Hematopoietic multipotent progenitor cell treated with erythropoietin and hydrocortisone succinate and interleukin-3 and kit ligand, for 15 days (in vitro differentiated cells): ENCODE measurements around the gene PUSL1.

Source experiments
- DNase-seq: peaks from one replicate; pipeline ENCODE4 v3.0.0-alpha.2; 2015; ENCODE audit warnings: low spot score

Gene PUSL1

DNA sequence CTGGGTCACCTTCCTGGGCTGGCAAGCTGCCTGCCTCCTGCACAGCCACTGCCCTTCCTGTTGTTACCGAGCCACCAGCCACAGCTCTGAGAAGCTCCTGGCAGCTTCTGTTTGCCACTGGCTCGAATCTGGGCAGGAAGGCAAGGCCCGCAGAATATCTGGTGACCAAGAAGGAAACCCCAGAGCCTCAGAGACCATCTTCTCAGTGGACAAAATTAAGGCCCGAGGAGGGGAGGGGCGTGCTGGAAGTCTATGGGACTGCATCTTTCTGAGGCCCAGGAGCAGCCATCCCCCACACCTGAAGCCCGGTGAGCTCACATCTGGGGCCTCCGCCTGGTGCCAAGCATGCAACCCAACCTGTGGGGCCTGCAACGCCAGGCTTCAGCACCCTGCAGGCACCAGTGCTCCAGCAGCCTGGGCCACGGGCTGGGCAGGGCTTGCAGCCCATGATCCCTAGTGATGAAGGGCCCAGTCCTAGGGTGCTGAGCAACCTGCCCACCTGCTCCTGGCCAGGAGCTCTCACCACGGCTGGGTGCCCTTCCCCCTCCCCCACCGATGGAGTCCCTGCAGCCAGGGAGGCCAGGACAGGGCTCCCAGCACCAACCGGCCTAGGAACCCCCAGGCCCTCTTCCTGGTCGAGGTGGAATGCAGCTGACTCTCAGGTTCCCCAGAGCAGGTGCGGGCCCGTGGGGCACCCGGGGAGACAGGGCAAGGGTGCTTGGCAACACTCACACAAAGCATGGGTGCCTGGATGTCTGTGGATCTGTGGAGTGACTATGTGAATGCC lies 17.1 kb downstream of the PUSL1 start:
- peak; percentile 5 for DNase-seq

DNA sequence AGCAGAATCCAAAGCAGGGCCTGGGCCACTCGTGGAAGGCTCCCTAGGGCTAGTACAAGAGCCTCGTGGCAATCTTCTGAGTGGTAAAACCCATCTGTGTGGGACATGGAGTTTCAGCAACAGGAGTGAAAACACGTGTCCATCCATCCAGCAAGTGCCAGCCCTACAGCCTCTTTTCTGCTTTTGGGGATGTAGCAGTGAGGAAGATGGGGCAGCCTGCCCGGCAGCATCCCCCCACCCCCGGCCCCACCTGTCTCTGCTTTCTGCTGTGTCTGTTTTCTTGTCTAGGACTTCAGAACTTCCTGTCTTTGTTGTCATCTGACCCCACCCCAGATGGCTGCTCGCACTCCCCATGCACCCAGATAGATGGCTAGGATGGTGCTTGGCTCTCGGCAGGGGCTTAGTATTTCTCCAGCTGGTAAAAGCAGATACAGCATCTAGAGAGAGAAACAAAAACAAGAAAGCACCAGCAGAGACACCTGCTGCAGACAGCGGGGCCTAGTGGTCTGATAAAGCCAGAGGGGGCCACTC lies 17.7 kb downstream of the PUSL1 start:
- DNase-seq = no peak

DNA sequence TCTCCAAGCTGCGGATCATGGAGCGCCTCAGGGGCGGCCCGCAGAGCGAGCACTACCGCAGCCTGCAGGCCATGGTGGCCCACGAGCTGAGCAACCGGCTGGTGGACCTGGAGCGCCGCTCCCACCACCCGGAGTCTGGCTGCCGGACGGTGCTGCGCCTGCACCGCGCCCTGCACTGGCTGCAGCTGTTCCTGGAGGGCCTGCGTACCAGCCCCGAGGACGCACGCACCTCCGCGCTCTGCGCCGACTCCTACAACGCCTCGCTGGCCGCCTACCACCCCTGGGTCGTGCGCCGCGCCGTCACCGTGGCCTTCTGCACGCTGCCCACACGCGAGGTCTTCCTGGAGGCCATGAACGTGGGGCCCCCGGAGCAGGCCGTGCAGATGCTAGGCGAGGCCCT lies 18.9 kb downstream of the PUSL1 start:
- DNase-seq = no peak

DNA sequence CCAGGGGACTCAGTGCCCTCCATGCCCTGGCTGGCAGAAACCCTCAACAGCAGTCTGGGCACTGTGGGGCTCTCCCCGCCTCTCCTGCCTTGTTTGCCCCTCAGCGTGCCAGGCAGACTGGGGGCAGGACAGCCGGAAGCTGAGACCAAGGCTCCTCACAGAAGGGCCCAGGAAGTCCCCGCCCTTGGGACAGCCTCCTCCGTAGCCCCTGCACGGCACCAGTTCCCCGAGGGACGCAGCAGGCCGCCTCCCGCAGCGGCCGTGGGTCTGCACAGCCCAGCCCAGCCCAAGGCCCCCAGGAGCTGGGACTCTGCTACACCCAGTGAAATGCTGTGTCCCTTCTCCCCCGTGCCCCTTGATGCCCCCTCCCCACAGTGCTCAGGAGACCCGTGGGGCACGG lies 19.9 kb downstream of the PUSL1 start:
- DNase-seq = no peak

DNA sequence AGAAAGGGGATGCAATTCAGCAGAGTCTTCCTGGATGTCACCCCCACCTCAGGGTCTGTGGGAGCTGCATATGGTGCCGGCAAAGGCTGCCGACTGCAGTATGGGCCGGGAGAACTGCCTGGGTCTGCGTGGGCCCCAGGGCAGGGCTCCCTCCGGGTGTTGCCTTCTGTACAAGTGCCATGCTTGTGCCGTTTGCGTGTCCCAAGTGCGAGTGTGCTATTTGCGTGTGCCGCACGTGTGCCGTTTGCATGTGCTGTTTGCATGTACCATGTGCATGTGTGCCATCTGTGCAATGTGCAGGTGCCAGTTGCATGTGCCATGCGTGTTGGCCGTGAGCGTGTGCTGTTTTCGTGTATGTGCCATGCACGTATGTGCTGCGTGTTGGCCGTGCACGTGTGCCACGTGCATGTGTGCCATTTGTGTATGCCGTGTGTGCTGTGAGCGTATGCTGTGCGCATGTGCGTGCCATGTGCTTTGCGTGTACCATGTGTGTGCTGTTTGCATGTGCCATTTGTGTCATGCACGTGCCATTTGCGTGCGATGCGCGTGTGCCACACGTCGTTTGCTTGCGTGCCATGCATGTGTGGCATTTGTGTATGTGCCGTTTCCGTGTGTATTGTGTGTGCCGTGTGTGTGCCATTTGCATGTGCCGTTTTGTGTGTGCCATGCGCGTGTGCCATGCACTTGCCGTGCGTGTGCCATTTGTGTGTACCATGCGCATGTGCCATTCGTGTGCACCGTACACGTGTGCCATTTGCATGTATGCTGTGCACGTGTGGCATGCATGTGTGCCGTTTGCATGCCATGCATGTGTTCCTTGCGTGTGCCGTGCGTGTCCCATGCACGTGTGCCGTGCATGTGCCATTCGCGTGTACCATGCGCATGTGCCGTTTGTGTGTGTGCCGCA lies 21.2 kb downstream of the PUSL1 start:
- no peak for DNase-seq

DNA sequence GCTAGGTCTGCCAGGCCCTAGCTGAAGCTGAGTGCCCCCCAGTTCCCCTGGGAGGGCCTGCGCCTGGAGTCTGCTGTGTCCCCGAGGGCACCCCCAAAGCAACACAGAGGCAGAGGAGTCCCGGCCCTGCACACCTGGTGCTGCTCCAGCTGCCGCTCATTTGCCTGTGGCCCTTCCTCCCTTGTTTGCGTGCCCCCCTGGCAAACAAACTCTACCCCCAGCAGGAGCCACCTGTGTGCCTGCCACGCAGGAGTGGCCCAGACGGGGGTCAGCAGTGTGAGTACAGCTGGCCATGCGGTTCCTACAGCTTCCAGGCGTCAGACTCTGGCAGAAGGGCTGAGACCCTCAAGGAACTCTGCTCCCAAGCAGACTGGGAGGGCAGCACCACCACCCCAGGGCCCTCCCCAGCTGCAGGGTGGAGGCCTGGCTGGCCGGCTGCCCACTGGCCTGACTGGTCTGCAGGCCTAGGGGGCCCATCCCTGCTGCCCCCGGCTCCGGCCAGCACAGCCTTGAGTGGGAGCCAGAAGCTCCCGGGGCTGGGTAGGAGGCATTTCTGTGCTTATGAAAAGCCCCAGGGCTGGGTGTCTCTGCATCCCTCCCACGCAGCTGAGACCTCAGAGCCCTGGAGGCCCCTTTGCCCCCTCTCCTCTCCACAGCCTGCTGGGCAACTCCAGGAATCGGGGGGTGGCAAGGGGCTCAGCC lies 22.1 kb downstream of the PUSL1 start:
- DNase-seq = no peak

DNA sequence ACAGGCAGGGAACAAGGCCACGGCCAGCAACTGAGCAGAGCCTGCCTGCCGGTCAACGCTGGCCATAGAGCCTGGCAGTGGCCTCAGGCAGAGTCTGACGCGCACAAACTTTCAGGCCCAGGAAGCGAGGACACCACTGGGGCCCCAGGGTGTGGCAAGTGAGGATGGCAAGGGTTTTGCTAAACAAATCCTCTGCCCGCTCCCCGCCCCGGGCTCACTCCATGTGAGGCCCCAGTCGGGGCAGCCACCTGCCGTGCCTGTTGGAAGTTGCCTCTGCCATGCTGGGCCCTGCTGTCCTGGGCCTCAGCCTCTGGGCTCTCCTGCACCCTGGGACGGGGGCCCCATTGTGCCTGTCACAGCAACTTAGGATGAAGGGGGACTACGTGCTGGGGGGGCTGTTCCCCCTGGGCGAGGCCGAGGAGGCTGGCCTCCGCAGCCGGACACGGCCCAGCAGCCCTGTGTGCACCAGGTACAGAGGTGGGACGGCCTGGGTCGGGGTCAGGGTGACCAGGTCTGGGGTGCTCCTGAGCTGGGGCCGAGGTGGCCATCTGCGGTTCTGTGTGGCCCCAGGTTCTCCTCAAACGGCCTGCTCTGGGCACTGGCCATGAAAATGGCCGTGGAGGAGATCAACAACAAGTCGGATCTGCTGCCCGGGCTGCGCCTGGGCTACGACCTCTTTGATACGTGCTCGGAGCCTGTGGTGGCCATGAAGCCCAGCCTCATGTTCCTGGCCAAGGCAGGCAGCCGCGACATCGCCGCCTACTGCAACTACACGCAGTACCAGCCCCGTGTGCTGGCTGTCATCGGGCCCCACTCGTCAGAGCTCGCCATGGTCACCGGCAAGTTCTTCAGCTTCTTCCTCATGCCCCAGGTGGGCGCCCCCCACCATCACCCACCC lies 22.9 kb downstream of the PUSL1 start, which contains the start of gene TAS1R3:
Gene TAS1R3, plus strand, starts transcription at position 213 of the 898 bp plus-strand sequence. Its CDS starts 66 bp downstream, at position 279.
- DNase-seq = no peak

DNA sequence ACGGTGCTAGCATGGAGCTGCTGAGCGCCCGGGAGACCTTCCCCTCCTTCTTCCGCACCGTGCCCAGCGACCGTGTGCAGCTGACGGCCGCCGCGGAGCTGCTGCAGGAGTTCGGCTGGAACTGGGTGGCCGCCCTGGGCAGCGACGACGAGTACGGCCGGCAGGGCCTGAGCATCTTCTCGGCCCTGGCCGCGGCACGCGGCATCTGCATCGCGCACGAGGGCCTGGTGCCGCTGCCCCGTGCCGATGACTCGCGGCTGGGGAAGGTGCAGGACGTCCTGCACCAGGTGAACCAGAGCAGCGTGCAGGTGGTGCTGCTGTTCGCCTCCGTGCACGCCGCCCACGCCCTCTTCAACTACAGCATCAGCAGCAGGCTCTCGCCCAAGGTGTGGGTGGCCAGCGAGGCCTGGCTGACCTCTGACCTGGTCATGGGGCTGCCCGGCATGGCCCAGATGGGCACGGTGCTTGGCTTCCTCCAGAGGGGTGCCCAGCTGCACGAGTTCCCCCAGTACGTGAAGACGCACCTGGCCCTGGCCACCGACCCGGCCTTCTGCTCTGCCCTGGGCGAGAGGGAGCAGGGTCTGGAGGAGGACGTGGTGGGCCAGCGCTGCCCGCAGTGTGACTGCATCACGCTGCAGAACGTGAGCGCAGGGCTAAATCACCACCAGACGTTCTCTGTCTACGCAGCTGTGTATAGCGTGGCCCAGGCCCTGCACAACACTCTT lies 23.8 kb downstream of the PUSL1 start:
- no peak for DNase-seq

DNA sequence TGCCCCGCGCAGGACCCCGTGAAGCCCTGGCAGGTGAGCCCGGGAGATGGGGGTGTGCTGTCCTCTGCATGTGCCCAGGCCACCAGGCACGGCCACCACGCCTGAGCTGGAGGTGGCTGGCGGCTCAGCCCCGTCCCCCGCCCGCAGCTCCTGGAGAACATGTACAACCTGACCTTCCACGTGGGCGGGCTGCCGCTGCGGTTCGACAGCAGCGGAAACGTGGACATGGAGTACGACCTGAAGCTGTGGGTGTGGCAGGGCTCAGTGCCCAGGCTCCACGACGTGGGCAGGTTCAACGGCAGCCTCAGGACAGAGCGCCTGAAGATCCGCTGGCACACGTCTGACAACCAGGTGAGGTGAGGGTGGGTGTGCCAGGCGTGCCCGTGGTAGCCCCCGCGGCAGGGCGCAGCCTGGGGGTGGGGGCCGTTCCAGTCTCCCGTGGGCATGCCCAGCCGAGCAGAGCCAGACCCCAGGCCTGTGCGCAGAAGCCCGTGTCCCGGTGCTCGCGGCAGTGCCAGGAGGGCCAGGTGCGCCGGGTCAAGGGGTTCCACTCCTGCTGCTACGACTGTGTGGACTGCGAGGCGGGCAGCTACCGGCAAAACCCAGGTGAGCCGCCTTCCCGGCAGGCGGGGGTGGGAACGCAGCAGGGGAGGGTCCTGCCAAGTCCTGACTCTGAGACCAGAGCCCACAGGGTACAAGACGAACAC lies 24.5 kb downstream of the PUSL1 start:
- no peak for DNase-seq

DNA sequence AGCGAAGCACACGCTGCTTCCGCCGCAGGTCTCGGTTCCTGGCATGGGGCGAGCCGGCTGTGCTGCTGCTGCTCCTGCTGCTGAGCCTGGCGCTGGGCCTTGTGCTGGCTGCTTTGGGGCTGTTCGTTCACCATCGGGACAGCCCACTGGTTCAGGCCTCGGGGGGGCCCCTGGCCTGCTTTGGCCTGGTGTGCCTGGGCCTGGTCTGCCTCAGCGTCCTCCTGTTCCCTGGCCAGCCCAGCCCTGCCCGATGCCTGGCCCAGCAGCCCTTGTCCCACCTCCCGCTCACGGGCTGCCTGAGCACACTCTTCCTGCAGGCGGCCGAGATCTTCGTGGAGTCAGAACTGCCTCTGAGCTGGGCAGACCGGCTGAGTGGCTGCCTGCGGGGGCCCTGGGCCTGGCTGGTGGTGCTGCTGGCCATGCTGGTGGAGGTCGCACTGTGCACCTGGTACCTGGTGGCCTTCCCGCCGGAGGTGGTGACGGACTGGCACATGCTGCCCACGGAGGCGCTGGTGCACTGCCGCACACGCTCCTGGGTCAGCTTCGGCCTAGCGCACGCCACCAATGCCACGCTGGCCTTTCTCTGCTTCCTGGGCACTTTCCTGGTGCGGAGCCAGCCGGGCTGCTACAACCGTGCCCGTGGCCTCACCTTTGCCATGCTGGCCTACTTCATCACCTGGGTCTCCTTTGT lies 25.3 kb downstream of the PUSL1 start:
- DNase-seq = no peak

DNA sequence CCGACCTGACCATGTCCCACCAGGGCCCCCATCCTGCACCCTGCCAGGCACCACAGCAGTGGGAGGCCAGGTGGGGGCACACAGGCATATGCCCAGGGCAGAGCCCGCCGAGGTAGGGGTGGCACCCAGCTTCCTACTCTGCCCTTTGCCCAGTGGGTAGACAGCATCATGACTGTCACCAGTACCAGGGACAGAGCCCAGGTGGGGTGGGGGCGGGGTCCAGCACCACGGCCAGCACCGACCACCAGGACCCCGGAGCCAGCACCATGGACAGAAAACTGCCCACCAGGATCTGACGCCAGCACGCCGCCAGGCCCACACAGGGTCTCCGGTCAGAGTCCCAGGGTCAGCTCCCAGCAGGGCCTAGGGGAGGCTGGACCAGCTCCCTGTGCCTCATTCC lies 26.4 kb downstream of the PUSL1 start:
- no peak for DNase-seq

DNA sequence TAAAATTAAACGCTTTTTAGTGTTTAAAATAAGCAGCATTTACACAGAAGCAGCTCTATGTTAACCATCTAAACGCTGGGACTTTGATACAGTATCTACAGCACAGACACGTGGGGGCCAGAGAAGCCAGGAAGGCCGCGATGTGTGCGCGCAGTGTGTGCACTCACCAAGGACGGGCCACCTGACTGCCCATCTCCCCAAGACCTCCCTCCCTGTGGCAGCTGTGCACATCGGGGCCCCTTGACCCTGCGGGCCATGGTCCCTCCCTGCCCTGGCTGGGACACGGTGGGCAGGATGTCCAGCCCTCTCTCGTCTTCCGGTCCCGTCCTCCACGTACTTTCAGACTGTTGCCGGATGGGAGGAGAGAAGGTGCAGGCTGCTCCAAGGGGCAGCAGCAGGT lies 26.9 kb downstream of the PUSL1 start:
- DNase-seq = no peak

DNA sequence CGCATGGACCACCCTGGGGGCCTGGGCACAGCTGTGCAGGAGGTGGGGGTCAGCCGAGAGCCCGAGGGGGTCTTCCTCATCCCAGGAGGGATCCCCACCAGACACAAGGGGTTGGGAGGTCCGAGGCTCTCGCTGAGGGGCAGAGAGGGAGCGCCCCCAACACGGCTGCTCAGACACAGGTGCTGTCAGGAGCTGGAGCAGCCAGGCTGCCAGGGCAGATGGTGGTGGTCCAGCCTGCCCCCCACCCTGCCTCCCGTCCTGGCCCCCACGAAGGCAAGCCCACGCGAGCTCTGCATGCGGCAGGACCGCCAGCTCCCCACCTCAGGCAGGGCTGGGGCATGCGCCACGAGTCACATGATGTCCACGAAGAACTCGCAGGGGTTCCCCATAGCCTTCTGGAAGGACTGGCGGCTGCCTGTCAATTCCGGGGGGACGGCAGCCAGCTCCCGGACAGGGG lies 27.4 kb downstream of the PUSL1 start:
- no peak for DNase-seq

DNA sequence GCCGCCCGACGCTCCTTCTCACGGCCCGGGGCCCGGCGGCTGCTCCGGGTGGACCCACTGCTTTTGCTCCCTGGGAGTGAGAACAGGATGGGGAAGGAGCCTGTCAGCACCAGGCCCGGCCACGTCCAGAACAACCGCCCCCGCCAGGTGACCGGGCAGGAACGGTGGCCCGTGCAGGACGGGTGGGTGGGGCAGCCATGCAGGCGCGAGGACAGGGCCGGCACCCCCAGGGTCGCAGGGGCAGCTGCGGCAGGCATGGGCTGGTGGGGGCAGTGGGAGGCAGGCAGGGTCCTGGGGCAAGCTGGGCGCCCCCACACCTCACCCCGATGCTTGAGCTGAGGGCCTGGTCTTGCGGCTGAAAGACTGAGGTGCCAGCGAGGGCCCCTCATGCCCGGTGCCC lies 28.0 kb downstream of the PUSL1 start:
- DNase-seq = no peak

DNA sequence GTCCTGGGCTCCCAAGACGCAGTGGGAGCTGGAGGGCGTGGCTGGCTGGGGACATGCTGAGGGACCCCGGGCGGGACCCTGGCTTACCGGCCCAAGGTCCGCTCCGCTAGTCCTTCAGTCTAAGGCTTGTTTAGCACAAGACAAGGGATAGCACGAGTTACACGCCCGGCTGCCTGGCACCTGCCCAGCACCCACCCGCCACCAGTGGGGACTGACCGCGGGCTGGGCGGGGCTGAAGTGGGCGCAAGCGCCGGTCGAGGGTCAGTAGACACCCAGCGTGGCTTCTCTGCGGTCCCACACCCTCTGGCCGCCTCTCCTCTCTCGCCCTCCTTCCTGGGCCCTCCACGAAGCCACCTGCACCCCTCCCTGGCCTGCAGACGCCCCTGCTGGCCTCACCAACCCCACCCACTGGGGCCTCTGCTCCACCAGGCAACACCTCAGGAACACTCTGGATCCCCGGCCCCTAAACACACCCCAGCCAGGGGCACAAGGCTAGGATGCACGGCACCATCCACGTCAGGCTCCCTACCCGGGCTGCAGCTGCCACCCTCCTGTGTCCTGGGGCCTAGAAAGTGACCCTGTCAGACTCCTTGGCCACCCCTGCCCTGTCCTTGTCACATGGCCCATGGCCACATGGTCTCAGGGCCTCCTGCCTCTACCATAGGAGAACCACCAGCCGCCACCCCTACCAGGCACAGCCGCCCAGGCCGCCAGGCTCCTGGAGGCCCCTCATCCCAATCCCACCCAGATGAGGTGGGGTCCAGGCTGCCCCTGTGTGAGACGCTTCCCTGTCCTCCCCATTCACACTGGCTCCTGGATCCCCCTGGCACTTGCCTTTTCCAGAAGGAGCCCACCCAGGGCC lies 28.8 kb downstream of the PUSL1 start:
- DNase-seq = no peak

DNA sequence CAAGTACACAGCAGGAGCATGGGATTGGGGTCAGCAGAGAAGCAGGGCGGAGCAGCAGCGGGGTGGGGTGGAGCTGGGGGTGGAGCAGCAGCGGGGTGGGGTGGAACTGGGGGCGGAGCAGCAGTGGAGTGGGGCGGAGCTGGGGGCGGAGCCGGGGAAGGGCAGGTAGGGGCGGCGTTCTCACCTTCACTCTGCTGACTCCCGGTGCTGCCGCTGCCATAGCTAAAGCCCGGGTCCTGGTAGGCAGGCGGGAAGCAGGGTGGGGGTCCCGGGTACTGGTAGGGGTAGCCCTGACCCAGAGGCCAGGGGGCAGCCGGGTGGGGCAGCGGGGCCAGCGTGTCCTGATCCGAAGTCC lies 29.4 kb downstream of the PUSL1 start:
- no peak for DNase-seq

DNA sequence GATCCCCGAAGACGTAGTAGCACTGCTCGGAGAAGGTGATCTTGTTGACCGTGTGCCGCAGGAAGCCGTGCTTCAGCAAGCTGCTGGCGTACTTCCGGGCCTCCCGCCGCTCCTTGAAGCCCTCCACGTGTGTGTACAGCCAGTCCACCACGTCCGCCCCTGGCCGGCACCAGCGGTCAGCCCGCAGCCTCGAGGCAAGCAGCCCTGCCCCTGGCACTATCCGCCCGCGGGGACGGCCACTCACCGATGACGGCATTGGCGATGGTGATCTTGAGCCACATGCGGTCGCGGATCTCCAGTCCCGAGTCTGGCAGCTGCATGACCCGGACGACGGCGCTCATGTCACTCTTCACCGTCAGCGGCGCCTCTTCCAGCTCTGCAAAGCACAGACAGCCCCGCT lies 29.9 kb downstream of the PUSL1 start:
- no peak for DNase-seq

DNA sequence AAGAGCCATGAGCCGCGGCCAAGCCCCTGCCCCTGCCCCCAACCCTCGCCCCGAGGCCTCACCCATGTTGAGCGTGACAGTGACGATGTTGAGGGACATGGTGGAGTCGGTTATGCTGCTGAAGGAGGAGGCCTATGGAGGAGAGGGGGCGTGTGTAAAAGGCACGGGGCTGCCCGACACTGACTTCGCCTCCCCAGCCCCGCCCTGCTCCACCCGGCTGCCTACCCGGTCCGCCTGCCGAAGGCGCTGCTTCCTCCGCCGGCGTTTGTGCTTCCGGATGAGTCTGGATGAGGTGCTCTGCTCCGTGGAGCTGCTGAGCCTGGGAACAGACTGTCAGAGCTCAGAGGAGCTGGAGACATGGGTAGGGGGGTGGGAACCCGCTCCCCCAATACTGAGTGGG lies 31.8 kb downstream of the PUSL1 start:
- no peak for DNase-seq
